GM19468 (cell line): ENCODE measurements around the gene PTPRD.

Experiments used
- ATAC-seq: cut with Tn5 transposase; IDR thresholded peaks from one replicate; pipeline ENCODE4 v1.9.1; 2021; ENCODE audit warnings: mild to moderate bottlenecking, moderate library complexity, moderate number of reproducible peaks; ENCODE audit not compliant: unreplicated experiment; ENCODE audit errors: extremely low read depth

The PTPRD gene

DNA sequence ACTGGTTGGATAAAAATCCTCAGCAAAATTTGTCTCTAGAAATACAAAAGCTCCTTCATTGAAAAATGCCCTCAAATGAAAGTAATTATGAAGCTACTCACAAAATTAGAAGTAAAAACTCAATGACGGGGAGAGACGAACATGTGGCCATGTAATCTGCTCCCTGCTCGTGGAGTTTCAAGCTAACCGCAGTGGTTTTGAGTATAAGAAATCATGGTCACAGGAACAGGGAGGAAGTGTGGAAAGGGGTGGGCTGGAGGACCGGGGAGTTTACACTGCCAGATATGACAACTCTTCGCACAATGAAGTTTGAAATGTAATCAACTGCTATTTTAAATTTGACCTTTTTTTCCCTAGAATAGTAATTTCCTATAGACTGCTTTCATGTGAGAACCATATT is 2047.8 kb downstream of the PTPRD start:
- no peak for ATAC-seq

DNA sequence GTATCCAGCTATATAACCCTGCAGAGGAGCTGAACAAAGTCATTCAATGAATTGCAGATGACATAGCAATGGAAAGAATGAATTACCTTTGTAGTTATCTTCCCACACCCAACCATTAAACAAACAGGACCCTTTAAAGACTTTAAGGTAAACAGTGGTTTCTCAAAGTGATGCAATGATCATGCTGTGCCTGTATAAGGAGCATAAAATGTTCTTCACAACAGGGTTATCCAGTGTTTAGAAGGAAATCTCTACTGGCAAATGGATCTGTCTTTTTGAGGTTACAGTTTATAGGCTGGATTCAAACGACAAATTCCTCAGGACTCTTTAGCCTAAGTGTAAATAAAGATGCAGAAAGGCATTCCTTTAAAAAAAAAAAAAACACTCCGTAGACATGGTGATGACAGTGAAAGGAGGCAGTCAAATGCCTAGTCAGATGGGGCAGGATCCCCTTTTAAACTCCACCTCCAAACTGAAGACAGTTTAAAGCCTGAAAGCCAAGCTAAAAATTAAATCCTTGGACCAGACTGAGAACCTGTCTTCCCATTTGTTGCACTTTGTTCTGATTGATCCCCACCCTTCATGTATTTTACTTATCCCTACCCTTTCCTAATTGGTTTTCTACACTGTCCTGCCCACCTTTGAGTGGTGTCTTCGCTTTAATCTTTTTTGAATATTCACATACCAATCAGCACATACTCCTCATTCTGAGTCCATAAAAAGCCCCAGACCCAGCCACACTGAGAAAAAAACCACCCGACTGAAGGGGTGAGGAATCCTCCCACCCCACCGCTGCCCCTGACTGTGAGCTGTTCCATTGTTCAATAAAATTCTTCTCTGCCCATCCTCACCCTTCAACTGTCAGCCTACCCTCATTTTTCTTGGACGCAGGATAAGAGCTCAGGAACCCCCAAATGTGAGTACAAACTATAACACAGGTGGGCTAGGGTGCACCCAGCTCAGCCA is 2052.0 kb downstream of the PTPRD start:
- ATAC-seq: no peak

DNA sequence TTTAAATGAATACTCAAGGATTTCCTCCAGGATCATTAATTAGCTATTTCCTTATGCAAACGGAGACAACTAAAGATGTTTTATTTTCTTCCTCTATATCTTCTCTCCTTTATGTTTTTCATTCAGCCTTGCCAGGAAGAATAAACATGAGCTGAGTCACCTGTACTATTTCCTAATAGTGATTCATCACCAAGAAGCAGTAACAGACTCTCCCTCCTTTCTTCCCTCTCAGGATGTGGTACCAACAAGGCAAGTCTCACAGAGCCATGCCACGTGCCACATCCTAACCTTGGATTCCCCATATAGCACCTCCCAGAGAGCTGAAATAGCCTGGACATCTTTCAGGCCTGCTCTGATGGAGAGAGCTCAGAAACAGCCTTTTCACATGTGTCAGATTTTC is 2054.6 kb downstream of the PTPRD start:
- ATAC-seq: no peak

DNA sequence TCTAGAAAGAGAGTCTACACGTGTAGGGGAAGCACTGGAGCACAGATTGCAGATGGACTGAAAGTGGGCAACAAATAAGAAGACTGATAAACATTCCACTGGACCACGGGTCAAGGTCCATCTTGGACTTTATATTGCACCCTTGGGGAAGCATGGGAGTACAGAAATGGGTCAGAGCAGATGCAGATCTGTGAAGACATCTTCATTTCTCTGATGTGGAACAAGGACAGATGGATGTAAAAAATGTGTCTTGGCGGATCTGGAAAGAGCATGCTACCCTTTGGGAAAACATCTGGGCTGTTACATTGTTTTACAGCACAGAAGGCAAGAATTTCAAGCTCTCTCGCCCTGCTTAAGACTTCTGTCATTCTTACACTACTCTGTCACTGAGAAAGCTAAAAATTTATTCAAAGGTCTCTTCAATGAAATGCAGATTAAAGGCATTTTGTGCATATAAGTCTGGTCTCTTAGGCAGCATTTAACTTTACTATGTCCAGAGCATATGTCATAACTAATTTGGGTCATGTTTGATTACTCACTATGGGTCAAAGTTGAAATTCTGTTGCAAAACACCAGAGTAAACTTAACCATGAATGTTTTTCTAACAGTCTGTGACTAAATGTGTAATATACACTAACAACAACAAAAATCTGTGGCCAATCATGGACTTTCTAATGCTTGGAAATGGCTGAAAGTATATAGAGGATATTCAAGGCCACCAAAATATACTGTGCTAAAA is 2056.9 kb downstream of the PTPRD start:
- no peak for ATAC-seq

DNA sequence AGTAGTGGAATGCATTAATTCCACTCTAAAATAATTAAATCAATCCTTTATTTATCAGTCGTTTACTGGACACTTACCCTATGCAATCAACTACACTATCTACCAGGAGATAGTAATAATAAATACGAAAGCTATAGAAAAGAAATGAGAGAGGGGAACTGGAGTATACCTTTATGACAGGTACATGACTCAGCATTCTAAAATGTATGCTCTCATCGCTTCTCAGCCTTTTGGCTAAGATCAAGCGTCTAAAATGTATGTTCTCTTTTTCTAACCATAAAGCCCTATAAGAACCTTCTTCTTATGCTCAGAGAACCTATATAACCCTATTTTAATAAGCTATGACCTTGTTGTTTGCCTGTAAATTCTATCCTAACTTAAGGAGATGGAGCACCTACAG is 2059.4 kb downstream of the PTPRD start:
- no peak for ATAC-seq

DNA sequence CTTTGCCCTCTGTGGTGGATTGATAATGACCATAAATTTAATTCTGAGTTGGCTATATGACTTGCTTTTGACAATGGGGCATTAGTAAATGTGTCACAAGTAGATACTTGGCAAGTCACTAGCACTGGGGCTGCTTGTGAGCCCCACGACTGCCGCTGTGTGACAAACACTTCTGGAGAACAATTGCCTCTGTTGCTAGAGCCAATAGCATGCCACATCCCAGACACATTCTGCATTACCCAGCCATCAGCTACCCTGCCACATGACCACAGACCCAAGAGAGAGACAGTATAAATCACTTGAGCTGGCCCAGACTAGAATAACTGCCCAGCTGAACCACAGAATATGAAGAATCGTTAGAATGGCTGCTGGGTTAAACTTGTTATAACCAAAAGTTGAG is 2060.1 kb downstream of the PTPRD start:
- ATAC-seq: no peak

DNA sequence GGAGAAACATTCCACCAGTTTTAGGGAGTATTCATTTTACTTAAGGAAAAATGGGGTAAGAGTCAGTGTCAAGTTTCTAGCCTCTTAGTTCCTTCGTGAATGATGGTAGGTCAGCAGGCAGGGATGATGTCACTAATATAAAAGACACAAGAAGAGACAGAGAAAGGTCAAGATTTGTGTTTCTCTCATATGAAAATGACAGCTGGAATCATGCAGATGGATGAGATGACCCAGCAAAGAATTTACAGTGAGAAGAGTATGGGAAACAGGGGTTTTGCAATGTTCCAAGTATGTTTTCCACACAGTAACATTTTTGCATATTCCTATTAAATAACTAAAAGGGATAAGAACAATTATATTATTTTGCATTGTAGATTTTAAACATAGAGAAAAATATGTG is 2063.6 kb downstream of the PTPRD start:
- no peak for ATAC-seq

DNA sequence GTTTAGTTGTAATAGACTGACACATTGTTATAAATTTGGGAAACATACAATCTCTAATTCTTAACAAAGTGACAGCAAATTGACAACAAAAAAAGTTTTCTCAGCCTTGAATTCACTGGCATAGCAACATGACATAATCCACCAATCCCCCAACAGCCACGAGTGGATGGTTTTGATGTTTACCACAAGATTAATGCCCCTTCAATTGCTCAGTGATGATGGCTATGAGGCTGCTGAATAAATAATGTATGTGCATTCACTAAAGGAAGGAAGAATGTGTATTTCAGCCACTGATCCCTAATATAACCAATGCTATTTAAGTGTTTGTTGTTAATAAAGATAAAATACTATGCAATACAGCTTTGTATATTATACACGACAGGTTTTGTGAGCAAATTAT is 2069.6 kb downstream of the PTPRD start:
- ATAC-seq: no peak

DNA sequence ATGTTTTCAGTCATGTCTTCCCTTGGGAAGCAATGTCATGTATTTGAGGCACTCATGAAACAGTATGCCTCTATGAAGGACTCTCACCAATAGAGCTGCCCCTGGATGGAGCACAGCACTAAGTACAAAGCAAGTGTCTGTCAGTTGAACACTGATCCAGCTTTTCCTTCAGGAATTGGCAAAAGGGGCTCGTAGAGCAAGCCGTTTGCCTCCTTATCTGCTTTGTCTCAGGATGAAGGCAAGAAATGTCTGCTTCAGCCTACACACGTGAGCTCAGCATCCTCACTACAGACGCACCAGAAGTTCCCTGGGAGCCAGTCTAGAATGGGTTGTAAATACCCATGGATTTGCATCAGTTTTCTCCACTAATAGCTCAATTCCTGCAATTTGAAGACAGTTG is 2070.3 kb downstream of the PTPRD start:
- no peak for ATAC-seq

DNA sequence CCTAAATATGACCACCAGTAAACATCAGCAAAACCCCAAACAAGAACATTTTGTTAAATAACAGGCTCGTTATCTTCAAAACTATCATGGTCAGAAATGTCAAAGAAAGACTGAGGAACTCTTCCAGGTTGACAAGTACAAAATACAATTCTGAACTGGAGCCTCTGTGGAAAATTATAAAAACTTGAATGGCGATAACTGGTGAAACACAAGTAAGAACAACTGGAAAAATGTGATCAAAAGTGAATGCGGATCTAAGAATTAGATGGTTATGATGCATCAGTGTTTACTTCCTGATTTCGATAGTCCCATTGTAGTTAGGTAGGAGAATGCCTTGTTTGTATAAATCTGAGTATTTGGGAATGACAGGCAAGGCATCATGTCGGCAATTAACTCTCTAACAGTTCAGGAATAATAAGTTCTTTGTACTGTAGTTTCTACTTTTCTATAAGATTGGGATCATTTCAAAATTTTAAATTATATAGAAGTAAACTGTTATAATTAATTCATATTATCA is 2073.1 kb downstream of the PTPRD start:
- ATAC-seq: no peak

DNA sequence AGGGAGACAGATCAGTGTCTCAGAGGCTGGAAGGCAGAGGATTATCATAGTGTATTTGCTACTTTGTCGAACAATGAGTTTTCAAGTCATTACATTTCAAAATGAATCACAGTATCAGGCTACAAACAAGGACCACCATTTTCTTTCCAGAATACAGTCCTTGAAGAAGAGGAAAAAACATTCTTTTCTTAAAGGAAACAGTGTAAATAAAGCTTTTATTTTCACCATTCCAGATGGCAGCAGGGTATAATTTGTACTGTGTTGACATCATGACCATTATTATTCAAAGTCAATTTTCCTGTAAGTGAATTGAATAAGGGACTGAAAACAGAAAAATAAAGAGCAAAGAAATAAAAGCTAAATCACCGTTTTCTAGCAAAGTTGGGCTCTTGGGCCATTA is 2076.0 kb downstream of the PTPRD start:
- ATAC-seq: no peak

DNA sequence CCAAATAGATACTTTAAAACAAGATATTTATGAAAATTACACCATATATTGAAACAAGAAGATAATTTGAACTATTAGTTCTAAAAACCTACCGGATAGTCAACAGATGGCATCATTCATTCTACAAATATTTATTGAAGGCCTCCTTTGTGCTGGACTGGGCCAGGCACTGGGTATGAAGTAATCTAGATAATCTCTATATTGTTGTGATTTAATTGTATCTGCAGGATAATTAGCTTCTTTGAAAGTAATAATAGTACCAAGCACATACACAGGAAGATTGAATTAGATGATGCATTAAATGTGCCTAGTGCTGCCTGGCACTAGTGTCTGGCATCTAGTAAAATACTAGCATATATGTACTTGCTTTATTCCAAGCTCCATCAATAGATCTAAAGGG is 2078.0 kb downstream of the PTPRD start:
- no peak for ATAC-seq

DNA sequence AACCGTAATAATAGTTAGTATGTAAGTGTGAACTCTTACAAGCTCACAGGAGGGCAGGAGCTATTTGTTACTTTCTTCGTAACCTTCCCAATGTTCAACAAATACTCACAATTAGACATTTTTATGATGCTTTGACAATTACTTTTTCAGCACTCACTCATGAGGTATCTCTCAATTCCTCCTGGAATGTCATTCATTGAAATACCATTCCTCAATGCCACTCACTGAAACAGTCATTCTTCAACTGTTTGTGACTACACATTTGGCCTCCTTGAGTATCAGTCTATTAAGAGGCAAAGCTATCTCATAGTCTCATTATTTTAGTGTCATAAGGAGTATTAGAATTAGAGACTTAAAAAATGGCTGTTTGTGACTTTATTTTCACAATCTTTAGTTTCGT is 2079.1 kb downstream of the PTPRD start:
- no peak for ATAC-seq

DNA sequence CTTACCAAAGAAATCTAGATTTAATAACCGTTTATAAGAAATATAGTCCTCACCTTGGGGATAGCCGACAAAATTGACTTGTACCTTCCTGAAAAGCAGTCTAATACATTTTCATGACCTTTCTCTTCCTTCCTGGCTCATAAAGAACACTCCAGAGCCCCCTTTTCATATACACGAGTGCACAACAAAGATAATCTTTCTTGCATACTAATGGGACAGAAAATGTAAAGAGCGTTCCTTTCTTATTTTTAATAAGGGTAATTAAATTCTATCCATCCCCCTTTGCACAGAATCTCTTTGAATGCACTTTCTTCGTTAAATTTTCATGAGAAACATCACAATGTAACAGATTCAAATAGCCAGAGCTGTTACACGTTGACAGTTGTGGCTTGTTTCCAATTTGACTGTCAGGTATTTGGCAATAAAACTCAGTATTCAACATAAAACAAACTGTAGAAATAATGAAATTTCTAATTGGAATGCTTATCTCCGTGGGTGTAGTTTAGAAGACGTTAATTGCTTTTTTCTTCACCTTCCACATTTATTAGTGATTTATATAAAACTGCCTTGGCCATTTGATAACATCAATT is 2080.9 kb downstream of the PTPRD start:
- ATAC-seq: no peak

DNA sequence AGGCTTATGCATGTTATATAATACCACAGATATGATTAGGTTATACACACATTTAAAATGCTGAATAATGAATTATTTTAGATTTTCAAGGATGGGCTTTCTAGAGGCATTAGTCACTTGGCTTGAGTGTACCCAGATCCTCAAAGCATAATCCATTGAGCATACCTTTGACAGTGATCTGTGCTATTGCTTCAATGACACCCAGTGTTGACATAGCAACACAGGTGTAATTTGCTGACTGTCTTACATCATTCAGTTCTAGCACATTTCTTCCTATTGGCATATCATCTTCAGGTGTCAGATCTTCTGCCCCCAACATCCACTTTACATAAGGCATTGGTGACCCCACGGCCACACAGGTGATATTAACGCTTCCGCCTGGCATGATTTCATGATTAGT is 2091.7 kb downstream of the PTPRD start:
- ATAC-seq: no peak

DNA sequence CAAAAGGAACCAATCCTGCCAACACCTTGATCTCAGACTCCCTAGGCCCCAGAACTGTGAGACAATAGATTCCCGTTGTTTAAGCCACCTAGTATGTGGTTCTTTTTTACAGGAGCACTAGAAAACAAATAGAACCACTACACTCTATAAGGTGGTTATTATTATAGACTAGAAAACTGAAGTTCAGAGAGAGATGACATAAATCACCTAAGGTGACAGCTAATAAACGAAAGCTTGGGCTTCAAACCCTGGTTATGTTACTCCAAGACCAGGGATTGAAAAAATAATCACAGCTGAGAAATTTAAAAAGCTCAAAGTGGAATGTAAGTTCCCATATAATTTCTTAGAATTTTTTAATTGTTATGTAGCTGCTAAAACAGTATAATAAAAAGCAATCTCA is 2097.1 kb downstream of the PTPRD start:
- ATAC-seq: no peak

DNA sequence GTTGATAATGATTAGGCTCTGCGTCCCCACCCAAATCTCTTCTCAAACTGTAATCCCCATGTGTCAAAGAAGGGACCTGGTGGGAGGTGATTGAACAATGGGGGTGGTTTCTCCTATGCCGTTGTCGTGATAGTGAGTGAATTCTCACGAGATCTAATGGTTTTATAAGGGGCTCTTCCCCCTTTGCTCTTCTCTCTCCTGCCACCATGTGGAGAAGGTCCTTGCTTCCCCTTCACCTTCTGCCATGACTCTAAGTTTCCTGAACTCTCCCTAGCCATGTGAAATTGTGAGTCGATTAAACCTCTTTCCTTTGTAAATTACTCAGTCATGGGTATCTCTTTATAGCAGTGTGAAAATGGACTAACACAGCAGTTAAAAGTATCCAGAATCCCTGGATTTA is 2098.0 kb downstream of the PTPRD start:
- no peak for ATAC-seq

DNA sequence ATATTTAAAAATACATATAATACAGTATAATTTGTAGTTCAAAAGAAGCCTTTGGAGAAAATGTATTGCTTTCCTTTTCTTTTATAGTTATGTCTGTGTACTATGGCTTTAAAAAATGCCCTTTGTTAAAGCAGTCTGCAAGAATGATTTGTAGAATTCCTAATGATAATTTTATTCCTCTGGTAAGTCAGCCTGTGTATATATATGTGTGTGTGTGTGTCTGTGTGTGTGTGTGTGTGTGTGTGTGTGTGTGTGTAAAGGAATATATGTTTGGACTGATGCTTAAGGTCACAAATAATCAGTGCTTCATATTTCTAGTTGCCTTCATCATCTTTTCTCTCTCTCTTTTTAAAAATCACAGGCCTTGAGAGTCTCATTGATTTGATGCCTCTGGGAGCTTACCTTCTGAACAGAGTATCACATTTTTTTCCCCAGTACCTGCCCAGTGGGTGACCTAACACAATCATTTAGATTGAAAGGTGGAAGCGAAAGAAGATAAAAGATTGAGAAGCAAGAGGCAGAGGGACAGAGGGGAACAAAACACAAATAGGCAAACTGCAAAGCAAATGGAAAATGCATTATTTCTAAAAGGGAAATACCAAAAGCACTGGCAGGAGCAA is 2104.0 kb downstream of the PTPRD start:
- ATAC-seq: no peak

DNA sequence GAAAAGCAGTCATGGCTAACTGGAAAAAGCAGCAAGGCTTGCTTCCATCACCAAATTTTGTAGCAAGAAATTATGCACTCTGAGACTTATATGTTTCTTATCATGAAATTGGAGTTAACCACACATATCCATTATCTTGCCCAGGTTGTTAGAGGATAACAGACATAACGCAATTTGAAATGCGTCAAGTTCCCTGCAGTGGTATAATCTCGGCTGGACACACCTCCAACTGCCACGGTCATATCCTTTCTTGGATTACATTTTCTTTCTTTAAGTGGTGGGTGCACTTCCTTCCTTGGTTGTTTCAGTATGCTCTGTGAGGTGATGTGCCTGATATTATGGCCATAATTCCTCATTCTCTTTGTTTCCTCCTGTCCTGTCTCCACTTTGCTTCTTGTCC is 2118.2 kb downstream of the PTPRD start:
- ATAC-seq: no peak

DNA sequence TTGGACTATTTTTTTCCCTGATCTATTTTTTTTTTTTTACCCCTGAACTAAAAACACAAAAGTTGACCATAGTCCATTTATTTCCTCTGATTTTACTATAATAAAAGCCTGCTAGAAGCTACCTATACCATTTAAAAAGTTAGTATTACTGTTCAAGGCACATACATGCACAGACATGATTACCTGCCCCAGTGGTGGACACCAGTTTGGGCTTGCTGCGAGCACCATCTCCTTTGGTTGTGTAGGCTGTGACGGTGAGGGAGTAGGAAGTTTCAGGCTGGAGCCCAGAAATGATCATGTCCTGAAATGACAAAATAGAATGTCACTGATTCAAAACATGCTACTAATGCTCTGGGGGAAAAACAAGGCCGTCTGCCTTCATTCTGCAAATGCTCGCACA is 2120.1 kb downstream of the PTPRD start:
- no peak for ATAC-seq

DNA sequence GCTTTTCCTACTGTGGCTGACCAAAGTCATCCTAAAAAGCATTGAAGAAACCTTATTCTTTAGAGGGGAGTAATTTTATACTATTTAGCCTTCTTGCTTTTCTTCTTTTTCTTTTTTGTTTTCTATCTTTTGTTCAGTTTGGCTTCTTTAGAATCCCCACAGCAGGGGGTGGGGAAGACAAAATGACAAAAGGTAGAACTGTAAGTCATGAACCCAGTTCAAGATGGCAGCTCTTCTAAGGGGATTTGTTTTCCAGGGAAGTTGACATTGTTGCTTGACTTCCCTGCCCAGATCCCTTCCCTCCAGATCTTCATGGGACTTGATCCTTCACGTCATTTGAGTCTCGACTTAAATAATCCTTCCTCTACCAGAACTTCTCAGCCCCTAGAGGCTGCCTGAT is 2120.8 kb downstream of the PTPRD start:
- no peak for ATAC-seq
